ENCODE data around the gene RAD51B.
"Not testable (repeated sequence)": the region's sequence is repeated elsewhere in the genome, so short reads cannot be mapped to it uniquely, and the experiment has no call there.

RAD51B gene

GRCh38 chr14:68033336-68033932, 213.9 kb downstream of the RAD51B start:
- no peak for DNase-seq

- DNase-seq: no peak
Measured at GRCh38 chr14:68034896-68035295, 215.3 kb downstream of the RAD51B start.

- DNase-seq: no peak
Measured at GRCh38 chr14:68036202-68036601, 216.6 kb downstream of the RAD51B start.

- DNase-seq: no peak
Measured at GRCh38 chr14:68039593-68039992, 220.0 kb downstream of the RAD51B start.

GRCh38 chr14:68040633-68041369, 221.2 kb downstream of the RAD51B start:
- DNase-seq: no peak

- DNase-seq: no peak
Measured at GRCh38 chr14:68041876-68042354, 222.3 kb downstream of the RAD51B start.

GRCh38 chr14:68042586-68043210, 223.1 kb downstream of the RAD51B start:
- no peak for DNase-seq

GRCh38 chr14:68043752-68044151, 224.2 kb downstream of the RAD51B start:
- no peak for DNase-seq

- DNase-seq: no peak
Measured at GRCh38 chr14:68047906-68048305, 228.3 kb downstream of the RAD51B start.

GRCh38 chr14:68048815-68049214, 229.2 kb downstream of the RAD51B start:
- DNase-seq: not testable (repeated sequence)

GRCh38 chr14:68050177-68050576, 230.6 kb downstream of the RAD51B start:
- DNase-seq: no peak

- DNase-seq: no peak
Measured at GRCh38 chr14:68051146-68051545, 231.6 kb downstream of the RAD51B start.

- no peak for DNase-seq
Measured at GRCh38 chr14:68060198-68060597, 240.6 kb downstream of the RAD51B start.

GRCh38 chr14:68062651-68063050, 243.1 kb downstream of the RAD51B start:
- DNase-seq: no peak

GRCh38 chr14:68065322-68065721, 245.7 kb downstream of the RAD51B start:
- no peak for DNase-seq

GRCh38 chr14:68074765-68075381, 255.3 kb downstream of the RAD51B start:
- DNase-seq: no peak

- no peak for DNase-seq
Measured at GRCh38 chr14:68075382-68076029, 255.9 kb downstream of the RAD51B start.

GRCh38 chr14:68076451-68076850, 256.9 kb downstream of the RAD51B start:
- no peak for DNase-seq

- DNase-seq: no peak
Measured at GRCh38 chr14:68079941-68080697, 260.5 kb downstream of the RAD51B start.

GRCh38 chr14:68081489-68081888, 261.9 kb downstream of the RAD51B start:
- DNase-seq: no peak

- no peak for DNase-seq
Measured at GRCh38 chr14:68082698-68083291, 263.2 kb downstream of the RAD51B start.

- DNase-seq: no peak
Measured at GRCh38 chr14:68084256-68084655, 264.7 kb downstream of the RAD51B start.

Measured in CD4-positive, alpha-beta T cell treated with Interleukin-6 for 4 hours (primary cell).